Naive thymus-derived CD8-positive, alpha-beta T cell (primary cell): ENCODE results near the gene NPHP4. TPM values are rescaled to one million over a fixed set of nuclear protein-coding genes. Genes with fewer than 3 reads are reported as not detected.

Source experiments
- ATAC-seq, 2 donors: fragments of 150-1000 bp; cut with Tn5 transposase in 1 of 2; sonication (Bioruptor Pico), chemical (Tn5 transposase) in 1 of 2; 1 replicate in 1 of 2; 2 replicates in 1 of 2; pipeline ENCODE4 v1.10.0; 2021; ENCODE audit warnings: mild to moderate bottlenecking in 2 of 2, moderate library complexity in 2 of 2
- POLR2A ChIA-PET: fragments of 350-600 bp; sonication (Branson Sonifier 250); formaldehyde crosslinking; loops from one replicate; lab custom pipeline; 2021; ENCODE audit warnings: antibody characterized with exemption; lab: Charles Lee
- DNase-seq, 10 donors: peaks; one replicate each; pipeline versions ENCODE4 v3.0.0 to v3.0.0-alpha.2; 2020 to 2022
- H3K27ac Mint-ChIP-seq, 10 donors: one replicate each; pipeline ENCODE4 v1.8.0; 2020 to 2022; ENCODE audit warnings: mild to moderate bottlenecking in 10 of 10, mixed read lengths in 10 of 10, moderate library complexity in 4 of 10, inconsistent platforms in 1 of 10
- H3K27me3 Mint-ChIP-seq, 5 donors: one replicate each; pipeline ENCODE4 v1.8.0; 2021 to 2022; ENCODE audit warnings: mixed read lengths in 5 of 5
- H3K36me3 Mint-ChIP-seq, 3 donors: one replicate each; pipeline ENCODE4 v1.8.0; 2020 to 2022; ENCODE audit warnings: mixed read lengths in 3 of 3, mild to moderate bottlenecking in 2 of 3, inconsistent platforms in 1 of 3
- H3K4me1 Mint-ChIP-seq, 4 donors: one replicate each; pipeline ENCODE4 v1.8.0; 2021 to 2022; ENCODE audit warnings: mixed read lengths in 4 of 4
- H3K4me3 Mint-ChIP-seq, 10 donors: one replicate each; pipeline ENCODE4 v1.8.0; 2020 to 2022; ENCODE audit warnings: mild to moderate bottlenecking in 10 of 10, mixed read lengths in 10 of 10, moderate library complexity in 6 of 10, inconsistent platforms in 1 of 10
- H3K9me3 Mint-ChIP-seq, 9 donors: one replicate each; pipeline ENCODE4 v1.8.0; 2020 to 2022; ENCODE audit warnings: mixed read lengths in 9 of 9, mild to moderate bottlenecking in 3 of 9, inconsistent platforms in 1 of 9, moderate library complexity in 1 of 9
- polyA plus RNA-seq, 3 donors: library from polyadenylated mRNA; unstranded; fragments of 300-500 nt; fragmentation: Illumina TruSeq; gene quantifications; one replicate each; pipeline ENCODE4 v1.2.3, GENCODE V29; 2021
- total RNA-seq, 8 experiments: library from RNA in 2 of 8; stranded (reverse) in 2 of 8; gene quantifications; one replicate each; pipeline ENCODE4 v1.2.3 and lab custom pipeline; 2021 to 2026

NPHP4 gene
- total and polyA plus RNA-seq, 5 experiments from 2014 or later = 0.14 to 6.3 (median 0.97) TPM

DNA sequence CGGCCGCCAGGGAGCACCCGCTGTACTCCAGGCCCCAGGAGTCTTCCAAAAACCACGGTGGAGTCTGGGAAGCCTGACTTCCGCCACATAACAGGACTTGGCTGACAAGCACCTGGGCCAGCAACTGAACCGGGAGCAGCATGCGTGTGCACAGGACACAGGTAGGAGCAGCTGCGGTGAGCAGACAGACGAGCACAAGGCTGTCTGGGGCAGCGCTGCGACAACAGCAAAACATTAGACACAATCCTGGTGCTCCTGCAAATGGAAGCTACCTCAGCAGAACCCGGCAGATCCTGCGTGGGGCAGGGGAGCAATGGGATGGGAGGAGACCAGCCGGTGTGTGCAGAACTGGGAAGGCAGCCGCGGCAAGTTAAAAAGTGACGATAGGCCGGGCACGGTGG is 80.4 kb downstream of the NPHP4 start:
- Mint-ChIP-seq H3K27ac (no peak overlapping the region), H3K36me3 (peaks cover 0 to 3% (median 0%) of the 10 kb centered on the region in 3 donors), H3K27me3 (no peaks in the 10 kb centered on the region), H3K9me3 (no peaks in the 10 kb centered on the region), H3K4me3 (no peak overlapping the region), H3K4me1 (peaks cover 2 to 6% (median 5%) of the 10 kb centered on the region in 4 donors)
- ATAC-seq (no peak), DNase-seq (no peak)
- POLR2A ChIA-PET = no interaction called here

DNA sequence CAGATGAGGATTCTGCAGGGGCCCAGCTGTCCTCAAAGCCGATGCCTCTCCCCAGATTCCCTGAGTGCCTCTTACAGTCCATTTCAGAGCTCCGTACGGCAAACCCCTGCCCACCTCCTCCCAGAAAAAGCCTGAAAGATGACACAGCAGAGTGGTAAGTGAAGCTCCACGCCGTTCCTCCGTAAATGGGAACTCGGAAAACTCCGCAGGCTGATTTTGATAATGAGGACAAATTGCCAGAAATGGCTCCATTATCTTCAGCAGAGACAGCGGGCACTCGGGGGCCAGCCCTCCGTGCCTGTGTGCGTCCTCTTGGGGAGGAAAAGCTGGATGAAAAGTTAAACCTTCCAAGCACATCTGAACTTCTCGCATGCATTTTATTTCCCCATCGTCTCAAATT is 81.1 kb downstream of the NPHP4 start:
- no peak overlapping the region for H3K27ac Mint-ChIP-seq
- peaks cover 0 to 3% (median 0%) of the 10 kb centered on the region in 3 donors for H3K36me3 Mint-ChIP-seq
- H3K4me1 Mint-ChIP-seq = peaks cover 2 to 6% (median 5%) of the 10 kb centered on the region in 4 donors
- ATAC-seq (no peak), DNase-seq (peak in 1 of 10 donors; percentile 5)
- no peak overlapping the region for H3K4me3 Mint-ChIP-seq
- H3K27me3 Mint-ChIP-seq = no peaks in the 10 kb centered on the region
- POLR2A ChIA-PET = no interaction called here
- no peaks in the 10 kb centered on the region for H3K9me3 Mint-ChIP-seq

DNA sequence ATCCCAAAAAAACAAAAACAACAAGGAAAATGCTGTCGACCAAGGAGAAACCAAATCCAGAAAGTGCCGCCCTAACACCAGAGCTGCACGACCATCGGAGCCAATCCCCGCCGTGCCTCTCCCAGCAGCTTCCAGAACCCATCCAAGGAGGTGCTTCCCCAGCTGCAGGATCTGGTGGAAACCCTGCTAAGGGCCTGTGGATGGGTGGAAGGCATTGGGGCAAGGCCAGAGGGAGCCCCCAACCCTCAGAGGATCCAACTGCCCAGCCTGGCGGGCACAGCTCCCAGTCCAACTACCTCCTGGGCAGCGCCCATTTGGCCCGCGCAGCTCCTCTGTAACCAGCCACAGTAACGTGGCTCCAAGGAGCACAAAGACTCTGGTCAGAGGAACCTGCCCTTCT is 81.6 kb downstream of the NPHP4 start:
- ATAC-seq = no peak
- POLR2A ChIA-PET = no interaction called here
- H3K4me1 Mint-ChIP-seq = peaks cover 0 to 1% (median under 1%) of the 10 kb centered on the region in 4 donors

DNA sequence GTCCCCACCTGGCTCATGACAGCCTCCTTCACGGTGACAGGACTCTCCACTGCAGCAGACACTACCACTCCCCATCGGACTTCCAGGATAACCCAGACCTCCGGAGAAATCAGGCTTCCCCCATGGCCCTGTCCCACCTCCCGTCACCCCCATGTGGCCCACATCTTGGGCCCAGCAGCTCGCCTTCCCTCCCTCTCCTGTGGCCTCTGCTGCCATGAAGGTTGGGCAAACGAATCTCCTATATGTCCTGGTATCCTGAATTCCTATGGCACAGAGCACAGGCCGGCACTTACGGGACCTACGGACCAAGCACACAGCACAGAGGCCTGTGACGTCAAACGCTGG is 82.0 kb downstream of the NPHP4 start:
- H3K9me3 Mint-ChIP-seq = no peaks in the 10 kb centered on the region
- H3K36me3 Mint-ChIP-seq = peaks cover 0 to 3% (median 0%) of the 10 kb centered on the region in 3 donors
- no peaks in the 10 kb centered on the region for H3K27me3 Mint-ChIP-seq
- no peaks in the 10 kb centered on the region for H3K4me1 Mint-ChIP-seq
- ATAC-seq = no peak
- no peak overlapping the region for H3K4me3 Mint-ChIP-seq
- POLR2A ChIA-PET = no interaction called here
- DNase-seq = peak in 1 of 10 donors; percentile 10
- peak overlapping the region in 1 of 10 donors; percentile 71 for H3K27ac Mint-ChIP-seq

More for the DNA sequence above, 81.6 kb downstream of the NPHP4 start:
- Mint-ChIP-seq H3K36me3 (peaks cover 0 to 3% (median 0%) of the 10 kb centered on the region in 3 donors), H3K27me3 (no peaks in the 10 kb centered on the region), H3K27ac (peak overlapping the region in 1 of 10 donors; percentile 71), H3K9me3 (no peaks in the 10 kb centered on the region), H3K4me3 (no peak overlapping the region)
- peak in 1 of 10 donors; percentile 10 for DNase-seq

GRCh38 chr1:5909576-5910275 is 82.5 kb downstream of the NPHP4 start:
- H3K4me1 Mint-ChIP-seq = no peaks in the 10 kb centered on the region
- POLR2A ChIA-PET = no interaction called here
- H3K4me3 Mint-ChIP-seq = no peak overlapping the region
- no peaks in the 10 kb centered on the region for H3K9me3 Mint-ChIP-seq
- no peak overlapping the region for H3K27ac Mint-ChIP-seq
- peaks cover 0 to 6% (median 3%) of the 10 kb centered on the region in 3 donors for H3K36me3 Mint-ChIP-seq
- DNase-seq (peak in 1 of 10 donors; percentile 9), ATAC-seq (no peak)
- H3K27me3 Mint-ChIP-seq = no peaks in the 10 kb centered on the region

DNA sequence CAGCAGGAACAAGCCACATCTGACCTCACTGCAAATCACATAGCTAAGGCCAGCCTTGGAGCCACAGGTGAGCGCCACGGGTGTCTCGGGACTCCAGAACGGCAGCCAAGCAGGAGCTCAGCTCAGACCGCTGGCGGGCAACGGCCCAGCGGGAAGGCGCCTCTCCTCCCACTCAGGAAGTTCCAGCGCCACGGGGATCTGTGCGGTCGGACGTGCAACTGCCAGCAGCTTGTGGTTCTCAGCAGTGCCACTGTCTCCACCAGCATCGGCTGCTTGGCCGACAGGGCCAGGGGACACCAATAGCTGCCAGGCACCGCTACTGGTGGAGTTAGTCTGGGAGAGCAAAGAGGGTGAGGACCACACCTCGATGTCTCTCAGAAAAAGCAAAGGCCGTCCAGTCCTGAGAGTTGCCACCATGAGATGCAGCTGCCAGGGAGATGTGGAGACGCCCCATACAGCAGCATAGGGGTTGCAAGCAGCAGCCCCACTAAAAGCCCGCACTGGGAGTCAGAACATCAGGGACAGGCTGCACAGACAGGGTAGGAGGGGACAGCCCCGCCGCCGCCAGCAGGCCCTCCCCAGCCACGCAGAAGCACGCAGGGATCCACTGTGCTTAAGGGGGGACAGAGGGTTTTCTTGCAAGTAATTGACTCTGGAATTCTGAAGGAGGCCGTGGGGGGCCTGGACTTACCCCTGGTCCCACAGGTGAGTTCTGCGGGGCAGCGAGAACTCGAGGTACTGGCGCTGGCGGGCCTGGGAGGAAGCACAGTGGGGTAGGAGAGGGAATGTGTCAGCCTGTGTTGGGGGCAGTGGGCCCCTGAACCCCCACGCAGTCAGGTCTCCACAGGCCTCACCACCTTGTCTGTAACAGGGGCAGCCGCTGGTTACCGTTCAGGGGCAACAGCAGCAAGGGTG is 83.5 kb downstream of the NPHP4 start:
- DNase-seq = peak in 1 of 10 donors; percentile 7
- ATAC-seq = no peak
- no peaks in the 10 kb centered on the region for H3K9me3 Mint-ChIP-seq
- H3K4me3 Mint-ChIP-seq = no peak overlapping the region
- no peaks in the 10 kb centered on the region for H3K27me3 Mint-ChIP-seq
- H3K4me1 Mint-ChIP-seq = no peaks in the 10 kb centered on the region
- POLR2A ChIA-PET = no interaction called here
- H3K36me3 Mint-ChIP-seq = peaks cover 0 to 13% (median 5%) of the 10 kb centered on the region in 3 donors
- no peak overlapping the region for H3K27ac Mint-ChIP-seq

GRCh38 chr1:5907966-5908365 is 84.3 kb downstream of the NPHP4 start:
- H3K4me1 Mint-ChIP-seq = no peaks in the 10 kb centered on the region
- peaks cover 0 to 21% (median 11%) of the 10 kb centered on the region in 3 donors for H3K36me3 Mint-ChIP-seq
- H3K27ac Mint-ChIP-seq = no peak overlapping the region
- POLR2A ChIA-PET = no interaction called here
- no peak for DNase-seq
- H3K4me3 Mint-ChIP-seq = no peak overlapping the region
- ATAC-seq = no peak
- H3K27me3 Mint-ChIP-seq = no peaks in the 10 kb centered on the region
- H3K9me3 Mint-ChIP-seq = no peaks in the 10 kb centered on the region

DNA sequence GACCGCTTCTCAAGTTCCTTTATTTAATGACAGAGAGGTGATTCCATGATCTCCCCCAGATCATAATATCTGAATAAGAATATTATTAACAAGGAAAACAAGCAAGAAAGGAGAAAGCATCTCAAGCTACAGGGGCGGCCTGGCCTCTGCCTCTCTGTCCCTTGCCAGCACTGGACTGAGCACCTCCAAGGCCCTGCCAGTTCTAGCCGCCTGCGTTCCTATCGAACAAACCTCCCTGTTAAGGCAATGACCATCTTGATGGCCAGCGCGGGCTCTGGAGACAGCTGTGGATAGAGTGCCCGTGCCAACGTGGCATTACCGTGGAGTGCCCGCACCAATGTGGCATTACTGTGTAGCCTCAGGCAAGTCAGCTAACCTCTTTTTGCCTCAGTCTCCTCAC is 84.8 kb downstream of the NPHP4 start:
- ATAC-seq = no peak
- no peak overlapping the region for H3K27ac Mint-ChIP-seq
- POLR2A ChIA-PET = no interaction called here

DNA sequence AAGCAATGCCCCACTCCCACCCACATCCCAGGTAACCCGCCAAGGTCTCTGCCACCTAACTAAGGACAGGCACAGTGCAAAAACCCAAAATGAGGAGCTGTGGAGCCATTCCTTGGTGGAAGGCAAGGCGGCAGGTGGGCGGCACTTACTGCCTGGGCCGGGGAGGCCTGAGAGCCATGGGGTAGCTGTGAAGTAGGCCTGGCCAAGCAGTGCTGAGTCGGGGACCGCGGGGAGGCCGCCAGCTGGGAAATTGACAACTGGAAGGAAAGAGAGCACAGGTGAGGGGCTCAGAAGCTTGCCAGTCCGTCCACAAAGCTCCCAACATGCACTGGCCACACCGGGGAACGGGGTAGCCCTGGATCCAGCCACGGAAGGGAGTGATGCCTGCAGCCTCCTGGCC is 85.3 kb downstream of the NPHP4 start:
- no peak overlapping the region for H3K4me3 Mint-ChIP-seq
- H3K36me3 Mint-ChIP-seq = peaks cover 0 to 24% (median 11%) of the 10 kb centered on the region in 3 donors
- no peak overlapping the region for H3K27ac Mint-ChIP-seq
- no peak for ATAC-seq
- no peaks in the 10 kb centered on the region for H3K9me3 Mint-ChIP-seq
- no peaks in the 10 kb centered on the region for H3K27me3 Mint-ChIP-seq
- DNase-seq = peak in 1 of 10 donors; percentile 7
- POLR2A ChIA-PET = no interaction called here
- H3K4me1 Mint-ChIP-seq = no peaks in the 10 kb centered on the region

More for the DNA sequence above, 84.8 kb downstream of the NPHP4 start:
- Mint-ChIP-seq H3K27me3 (no peaks in the 10 kb centered on the region), H3K36me3 (peaks cover 0 to 23% (median 11%) of the 10 kb centered on the region in 3 donors), H3K4me3 (no peak overlapping the region), H3K9me3 (no peaks in the 10 kb centered on the region), H3K4me1 (no peaks in the 10 kb centered on the region)
- peak in 1 of 10 donors; percentile 9 for DNase-seq

DNA sequence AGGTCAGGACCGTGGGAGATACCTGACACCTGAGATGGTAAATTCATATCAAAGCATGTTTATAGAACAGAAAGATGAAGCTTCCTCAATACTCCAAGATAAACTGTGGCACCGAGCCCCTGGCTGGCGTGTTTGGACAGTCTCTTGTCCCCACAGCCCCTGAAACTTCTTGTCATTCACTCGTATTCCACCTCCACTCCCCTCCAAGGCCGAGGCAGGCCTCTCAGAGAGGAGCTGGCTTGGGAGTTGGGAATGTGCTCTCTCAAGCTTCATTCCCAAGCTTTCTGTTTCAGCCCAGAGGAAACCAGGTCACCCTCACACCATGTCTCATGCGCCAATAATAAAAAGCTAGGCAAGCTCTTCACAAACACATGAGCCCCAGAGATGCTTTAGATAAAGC is 86.1 kb downstream of the NPHP4 start:
- H3K4me1 Mint-ChIP-seq = no peaks in the 10 kb centered on the region
- DNase-seq = peak in 1 of 10 donors; percentile 7
- ATAC-seq = no peak
- no peaks in the 10 kb centered on the region for H3K27me3 Mint-ChIP-seq
- H3K36me3 Mint-ChIP-seq = peaks cover 0 to 24% (median 11%) of the 10 kb centered on the region in 3 donors
- H3K27ac Mint-ChIP-seq = no peak overlapping the region
- no peak overlapping the region for H3K4me3 Mint-ChIP-seq
- no peaks in the 10 kb centered on the region for H3K9me3 Mint-ChIP-seq
- POLR2A ChIA-PET = no interaction called here

DNA sequence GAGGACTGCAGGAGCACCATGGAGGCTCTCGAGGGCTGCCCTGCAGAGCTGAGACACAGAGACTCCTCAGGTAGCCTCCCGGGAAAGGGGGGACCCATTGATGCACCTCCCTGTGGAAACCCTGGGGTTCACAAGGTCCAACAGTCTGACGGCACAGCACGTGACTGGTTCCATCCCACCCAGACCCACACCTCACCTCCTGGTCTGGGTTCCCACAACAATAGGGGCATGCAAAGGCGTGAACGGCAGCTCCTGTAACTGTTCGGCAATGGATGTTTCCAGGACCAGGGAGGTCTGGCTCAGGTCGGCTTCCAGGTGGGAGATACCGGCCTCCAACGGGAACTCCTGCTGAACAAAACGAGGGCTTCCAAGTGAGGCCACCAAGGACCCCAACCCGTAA is 86.8 kb downstream of the NPHP4 start:
- Mint-ChIP-seq H3K27ac (no peak overlapping the region), H3K4me3 (no peak overlapping the region), H3K27me3 (no peaks in the 10 kb centered on the region), H3K4me1 (no peaks in the 10 kb centered on the region), H3K36me3 (peaks cover 0 to 24% (median 11%) of the 10 kb centered on the region in 3 donors), H3K9me3 (no peaks in the 10 kb centered on the region)
- ATAC-seq (no peak), DNase-seq (peak in 1 of 10 donors; percentile 12)
- POLR2A ChIA-PET = no interaction called here

- H3K4me1 Mint-ChIP-seq = no peaks in the 10 kb centered on the region
Measured at GRCh38 chr1:5904551-5904950, 87.7 kb downstream of the NPHP4 start.

GRCh38 chr1:5903680-5904079 is 88.5 kb downstream of the NPHP4 start:
- no peak overlapping the region for H3K27ac Mint-ChIP-seq
- DNase-seq (no peak), ATAC-seq (no peak)
- no peaks in the 10 kb centered on the region for H3K4me1 Mint-ChIP-seq
- H3K27me3 Mint-ChIP-seq = no peaks in the 10 kb centered on the region
- POLR2A ChIA-PET = no interaction called here
- H3K4me3 Mint-ChIP-seq = no peak overlapping the region
- no peaks in the 10 kb centered on the region for H3K9me3 Mint-ChIP-seq
- H3K36me3 Mint-ChIP-seq = peaks cover 0 to 24% (median 12%) of the 10 kb centered on the region in 3 donors

More at GRCh38 chr1:5904551-5904950, 87.7 kb downstream of the NPHP4 start:
- POLR2A ChIA-PET = no interaction called here
- Mint-ChIP-seq H3K36me3 (peaks cover 0 to 24% (median 12%) of the 10 kb centered on the region in 3 donors), H3K27me3 (no peaks in the 10 kb centered on the region), H3K4me3 (no peak overlapping the region), H3K27ac (no peak overlapping the region), H3K9me3 (no peaks in the 10 kb centered on the region)
- DNase-seq = no peak
- ATAC-seq = no peak
